Measurements from ENCODE around the gene CHRM1. TPM values are rescaled to one million over a fixed set of nuclear protein-coding genes. Genes with fewer than 3 reads are reported as not detected.

Gene CHRM1
- total RNA-seq, 1 donor from 2014 or later: not detected

- no peak for DNase-seq (ENCODE audit: extremely low read depth, low read depth, low spot score)
Observed at GRCh38 chr11:62908468-62909072, 12.6 kb downstream of the CHRM1 start.

GRCh38 chr11:62905927-62906531, 15.1 kb downstream of the CHRM1 start:
- DNase-seq (ENCODE audit: extremely low read depth, low read depth, low spot score): peak; percentile 65

GRCh38 chr11:62905296-62905695, 15.9 kb downstream of the CHRM1 start:
- DNase-seq (ENCODE audit: extremely low read depth, low read depth, low spot score): no peak

- no peak for DNase-seq (ENCODE audit: extremely low read depth, low read depth, low spot score)
Observed at GRCh38 chr11:62902932-62903331, 18.2 kb downstream of the CHRM1 start.

GRCh38 chr11:62898027-62898426, 23.1 kb downstream of the CHRM1 start:
- DNase-seq (ENCODE audit: extremely low read depth, low read depth, low spot score): no peak

GRCh38 chr11:62897311-62897710, 23.9 kb downstream of the CHRM1 start:
- DNase-seq (ENCODE audit: extremely low read depth, low read depth, low spot score): no peak

GRCh38 chr11:62896049-62896448, 25.1 kb downstream of the CHRM1 start:
- DNase-seq (ENCODE audit: extremely low read depth, low read depth, low spot score): no peak

- no peak for DNase-seq (ENCODE audit: extremely low read depth, low read depth, low spot score)
Observed at GRCh38 chr11:62895501-62895900, 25.7 kb downstream of the CHRM1 start.

GRCh38 chr11:62892077-62892922, 28.9 kb downstream of the CHRM1 start:
- no peak for DNase-seq (ENCODE audit: extremely low read depth, low read depth, low spot score)

- peak; percentile 77 for DNase-seq (ENCODE audit: extremely low read depth, low read depth, low spot score)
Observed at GRCh38 chr11:62889484-62890437, 31.4 kb downstream of the CHRM1 start.

- no peak for DNase-seq (ENCODE audit: extremely low read depth, low read depth, low spot score)
Observed at GRCh38 chr11:62889126-62889483, 32.1 kb downstream of the CHRM1 start.

- no peak for DNase-seq (ENCODE audit: extremely low read depth, low read depth, low spot score)
Observed at GRCh38 chr11:62888406-62888805, 32.8 kb downstream of the CHRM1 start.

- DNase-seq (ENCODE audit: extremely low read depth, low read depth, low spot score): no peak
Observed at GRCh38 chr11:62885137-62885750, 35.9 kb downstream of the CHRM1 start.

- DNase-seq (ENCODE audit: extremely low read depth, low read depth, low spot score): no peak
Observed at GRCh38 chr11:62883673-62884072, 37.5 kb downstream of the CHRM1 start.

- DNase-seq (ENCODE audit: extremely low read depth, low read depth, low spot score): no peak
Observed at GRCh38 chr11:62882788-62883501, 38.2 kb downstream of the CHRM1 start.

- DNase-seq (ENCODE audit: extremely low read depth, low read depth, low spot score): no peak
Observed at GRCh38 chr11:62882431-62882749, 38.8 kb downstream of the CHRM1 start.

- no peak for DNase-seq (ENCODE audit: extremely low read depth, low read depth, low spot score)
Observed at GRCh38 chr11:62881579-62882430, 39.4 kb downstream of the CHRM1 start.

- no peak for DNase-seq (ENCODE audit: extremely low read depth, low read depth, low spot score)
Observed at GRCh38 chr11:62880803-62881578, 40.2 kb downstream of the CHRM1 start, which contains the start of gene SLC3A2. Gene SLC3A2, plus strand, starts transcription at chr11:62880896. Its CDS starts 128 bp downstream, at chr11:62881024.

Measured in glomerular endothelial cell (primary cell).